Stimulated activated CD4-positive, alpha-beta T cell treated with anti-CD3 and anti-CD28 coated beads, TNF-alpha, amount 100 ng/mL, for 24 hours (primary cell): Measurements from ENCODE around the gene CAPZB.

Experiments used
- DNase-seq, 3 experiments: peaks; one replicate each; pipeline ENCODE4 v3.0.0-alpha.2; 2020; ENCODE audit warnings: low read depth in 3 of 3

CAPZB gene

GRCh38 chr1:19385869-19386591, 99.3 kb downstream of the CAPZB start:
- DNase-seq: no peak

- no peak for DNase-seq
Observed at GRCh38 chr1:19385221-19385620, 100.1 kb downstream of the CAPZB start.

GRCh38 chr1:19384772-19385187, 100.6 kb downstream of the CAPZB start:
- no peak for DNase-seq

- no peak for DNase-seq
Observed at GRCh38 chr1:19384113-19384512, 101.2 kb downstream of the CAPZB start.

- DNase-seq: no peak
Observed at GRCh38 chr1:19382222-19382621, 103.1 kb downstream of the CAPZB start.

- DNase-seq: no peak
Observed at GRCh38 chr1:19381261-19381660, 104.1 kb downstream of the CAPZB start.

- peak in 1 of 3 experiments; percentile 30 for DNase-seq
Observed at GRCh38 chr1:19377812-19378718, 107.3 kb downstream of the CAPZB start.

GRCh38 chr1:19376428-19377372, 108.6 kb downstream of the CAPZB start:
- DNase-seq: no peak

GRCh38 chr1:19375631-19376400, 109.5 kb downstream of the CAPZB start:
- no peak for DNase-seq

GRCh38 chr1:19374926-19375325, 110.4 kb downstream of the CAPZB start:
- no peak for DNase-seq

GRCh38 chr1:19374083-19374801, 111.1 kb downstream of the CAPZB start:
- DNase-seq: no peak

- no peak for DNase-seq
Observed at GRCh38 chr1:19373211-19374082, 111.9 kb downstream of the CAPZB start.

GRCh38 chr1:19372602-19373001, 112.7 kb downstream of the CAPZB start:
- no peak for DNase-seq

GRCh38 chr1:19372136-19372514, 113.2 kb downstream of the CAPZB start:
- no peak for DNase-seq

GRCh38 chr1:19371226-19372135, 113.9 kb downstream of the CAPZB start:
- DNase-seq: no peak

- no peak for DNase-seq
Observed at GRCh38 chr1:19370453-19371170, 114.7 kb downstream of the CAPZB start.

GRCh38 chr1:19369396-19370090, 115.8 kb downstream of the CAPZB start:
- DNase-seq: no peak
